ENCODE results near the gene CPXM1.
"Not testable (repeated sequence)": the region's sequence is repeated elsewhere in the genome, so short reads cannot be mapped to it uniquely, and the experiment has no call there.

CPXM1 gene

GRCh38 chr20:2820896-2821869 is 20.8 kb upstream of the CPXM1 start:
- DNase-seq (ENCODE audit: low read depth in 3 of 3) = no peak

DNA sequence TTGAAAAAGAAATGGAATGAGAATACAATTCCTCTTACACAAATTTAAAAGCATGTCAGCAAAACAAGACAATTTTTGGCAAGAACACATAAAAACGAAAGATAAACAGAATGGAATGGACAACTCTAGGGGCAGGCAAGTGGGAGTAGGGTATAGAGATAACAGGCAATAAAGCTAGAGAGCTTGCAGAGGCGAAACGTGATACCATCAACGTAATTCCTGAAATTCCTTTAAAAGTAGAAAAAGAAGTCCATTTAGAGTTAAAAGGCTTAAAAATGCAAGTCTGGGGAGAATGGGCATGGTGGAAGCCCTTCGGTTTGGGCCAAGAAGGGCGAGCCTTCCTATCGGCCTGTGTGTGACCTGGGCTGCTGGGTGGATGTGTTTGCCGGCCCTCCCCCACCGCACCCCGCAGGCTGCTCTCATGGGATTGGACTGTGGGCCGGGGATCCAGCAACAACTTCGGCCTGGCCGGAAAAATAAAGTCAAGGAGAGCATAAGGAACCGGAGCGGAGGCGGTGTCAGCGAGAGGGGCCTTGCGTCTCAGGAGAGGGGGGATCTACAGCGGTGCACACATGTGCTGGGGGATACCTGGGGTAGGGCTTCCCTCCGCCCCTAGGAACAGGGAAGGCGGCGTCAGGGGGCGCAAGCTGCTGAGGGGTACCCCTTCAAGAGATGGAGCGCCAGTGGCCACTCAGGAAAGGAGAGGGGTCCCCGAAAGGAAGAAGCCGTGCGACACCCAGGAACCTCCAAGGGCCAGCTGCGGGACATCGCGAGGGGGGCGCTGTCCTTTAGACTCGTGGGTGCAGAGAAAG is 19.9 kb upstream of the CPXM1 start:
- DNase-seq (ENCODE audit: low read depth in 3 of 3) = no peak

- no peak for DNase-seq (ENCODE audit: low read depth in 3 of 3)
These were observed 17.6 kb upstream of the CPXM1 start for GRCh38 chr20:2817891-2818595.

GRCh38 chr20:2817341-2817726 is 16.9 kb upstream of the CPXM1 start:
- no peak for DNase-seq (ENCODE audit: low read depth in 3 of 3)

- DNase-seq (ENCODE audit: low read depth in 3 of 3) = no peak
These were observed 16.3 kb upstream of the CPXM1 start for GRCh38 chr20:2816583-2817340.

DNA sequence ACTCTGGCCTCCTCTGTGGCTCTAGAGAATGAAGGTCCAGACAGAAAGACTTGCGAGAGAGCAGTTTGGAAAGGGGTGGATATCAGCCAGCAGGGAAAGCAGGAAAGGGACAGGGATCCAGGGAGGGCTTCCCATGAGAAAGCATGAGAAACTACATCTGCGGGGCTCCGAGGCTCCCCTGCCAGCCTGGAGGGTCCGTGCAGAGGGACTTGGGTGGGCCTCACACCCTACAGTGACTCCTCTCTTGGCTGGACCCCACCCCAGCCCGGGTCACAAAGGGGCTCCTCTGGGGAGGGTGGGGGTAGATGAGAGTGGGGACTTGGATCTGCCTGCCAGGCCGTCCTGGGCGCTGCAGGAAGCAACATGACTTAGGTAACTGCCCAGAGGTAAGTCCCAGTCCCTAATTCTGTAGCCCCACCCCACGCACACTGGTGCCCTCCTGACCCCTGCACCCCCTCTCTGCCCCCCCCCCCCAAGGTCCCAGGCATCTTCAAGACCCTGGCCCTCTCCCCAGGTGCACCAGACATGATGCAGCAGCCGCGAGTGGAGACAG is 15.7 kb upstream of the CPXM1 start, which contains the start of gene TMEM239:
TMEM239 (plus strand) TSS at position 335 of the 553 bp plus-strand sequence; CDS start at position 526, 191 bp downstream.
- no peak for DNase-seq (ENCODE audit: low read depth in 3 of 3)

GRCh38 chr20:2815242-2815900 is 14.9 kb upstream of the CPXM1 start:
- no peak for DNase-seq (ENCODE audit: low read depth in 3 of 3)

DNA sequence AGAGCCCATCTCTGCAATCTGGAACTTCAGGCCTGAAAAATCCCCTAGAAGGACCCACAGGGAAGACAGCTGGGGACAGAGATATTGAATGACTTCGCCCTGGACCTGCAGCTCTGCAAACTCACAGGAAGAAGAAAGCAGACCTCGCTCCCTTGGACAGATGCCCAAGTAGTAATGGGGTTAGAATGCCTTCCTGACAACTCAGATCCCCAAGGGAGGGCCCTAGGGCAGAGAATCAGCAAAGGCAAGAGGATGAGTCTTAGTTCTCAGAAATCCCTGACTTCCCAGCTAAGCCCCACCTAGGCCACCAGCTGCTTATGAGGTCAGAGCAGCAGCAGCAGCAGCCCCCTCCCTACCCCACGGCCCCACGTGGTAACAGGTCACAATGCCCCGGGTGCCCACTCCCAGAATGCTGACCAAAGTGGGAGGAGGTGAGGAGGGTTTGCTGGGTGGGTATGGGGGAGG is 14.2 kb upstream of the CPXM1 start, which contains the start of gene C20orf141:
C20orf141 (plus strand) TSS at position 401 of the 465 bp plus-strand sequence. CDS start 198 bp downstream, outside the sequence.
- no peak for DNase-seq (ENCODE audit: low read depth in 3 of 3)

DNA sequence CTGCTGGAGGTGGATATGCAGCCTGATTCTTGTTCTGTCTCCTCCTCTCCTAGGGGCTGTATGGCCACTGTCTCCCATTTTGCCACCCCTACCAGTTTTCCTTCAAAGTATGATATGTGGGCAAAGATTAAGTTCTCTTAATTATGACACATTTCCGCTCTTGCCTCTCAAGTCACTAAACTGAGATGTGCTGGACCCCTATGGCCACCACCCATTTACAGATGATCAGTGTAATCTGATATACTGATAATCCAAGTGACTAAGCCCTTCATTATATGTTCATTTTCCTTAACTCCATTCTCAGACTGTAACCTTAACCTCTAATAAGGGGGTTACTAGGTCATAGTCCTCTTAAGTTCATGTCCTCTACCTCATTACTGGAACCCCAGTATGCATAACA is 13.6 kb upstream of the CPXM1 start:
- DNase-seq (ENCODE audit: low read depth in 3 of 3) = no peak

DNA sequence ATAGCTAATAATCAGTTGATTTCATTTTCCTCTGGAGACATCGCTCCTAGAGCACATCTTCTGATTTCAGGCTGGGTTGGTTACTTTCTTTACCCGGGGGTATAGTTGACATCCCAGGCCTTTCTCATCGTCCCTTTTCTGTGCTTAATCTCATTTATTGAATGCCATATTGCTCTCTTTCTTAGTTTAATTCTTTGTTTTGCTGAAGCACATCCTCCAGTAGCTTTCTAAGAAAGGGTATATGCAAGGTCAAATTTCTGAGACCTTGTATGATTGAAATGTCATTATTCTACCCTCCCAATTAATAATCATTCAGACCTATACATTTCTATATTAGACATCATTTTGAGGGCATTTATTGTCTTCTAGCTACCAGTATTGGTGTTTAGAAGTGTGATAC is 11.8 kb upstream of the CPXM1 start:
- DNase-seq (ENCODE audit: low read depth in 3 of 3) = no peak

GRCh38 chr20:2809690-2810089 is 9.3 kb upstream of the CPXM1 start:
- no peak for DNase-seq (ENCODE audit: low read depth in 3 of 3)

DNA sequence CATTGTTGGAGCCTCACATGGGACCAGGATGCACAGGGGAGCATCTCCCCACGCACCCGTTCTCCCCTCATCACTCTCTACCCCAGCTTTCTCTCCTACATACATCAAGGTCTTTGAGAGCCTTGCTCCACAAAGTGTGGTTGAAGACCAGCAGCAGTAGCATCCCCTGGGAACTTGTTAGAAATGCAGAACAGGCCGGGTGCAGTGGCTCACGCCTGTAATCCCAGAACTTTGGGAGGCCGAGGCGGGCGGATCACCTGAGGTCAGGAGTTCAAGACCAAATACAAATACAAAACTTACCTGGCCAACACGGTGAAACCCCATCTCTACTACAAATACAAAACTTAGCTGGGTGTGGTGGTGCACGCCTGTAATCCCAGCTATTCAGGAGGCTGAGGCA is 7.5 kb upstream of the CPXM1 start:
- DNase-seq (ENCODE audit: low read depth in 3 of 3) = not testable (repeated sequence)

DNA sequence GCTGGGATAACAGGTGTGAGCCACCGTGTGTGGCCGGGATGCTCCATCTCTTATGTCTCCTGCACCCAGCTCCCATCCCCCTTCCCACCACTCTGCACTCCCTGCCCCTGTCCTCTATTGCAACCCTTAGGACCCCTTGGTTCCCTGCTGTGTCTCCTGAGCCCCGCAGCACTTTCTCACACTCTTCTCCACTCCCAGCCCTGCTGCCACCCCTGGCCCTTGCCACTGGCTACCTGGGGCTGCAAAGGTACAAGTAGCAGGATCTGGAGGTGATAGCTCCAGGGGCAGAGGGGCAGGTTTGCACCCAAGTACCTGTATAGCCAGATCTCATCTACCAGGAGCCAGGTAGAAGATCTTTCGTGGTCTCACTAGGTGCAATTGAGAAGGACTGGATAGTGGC is 6.6 kb upstream of the CPXM1 start:
- DNase-seq (ENCODE audit: low read depth in 3 of 3) = no peak

DNA sequence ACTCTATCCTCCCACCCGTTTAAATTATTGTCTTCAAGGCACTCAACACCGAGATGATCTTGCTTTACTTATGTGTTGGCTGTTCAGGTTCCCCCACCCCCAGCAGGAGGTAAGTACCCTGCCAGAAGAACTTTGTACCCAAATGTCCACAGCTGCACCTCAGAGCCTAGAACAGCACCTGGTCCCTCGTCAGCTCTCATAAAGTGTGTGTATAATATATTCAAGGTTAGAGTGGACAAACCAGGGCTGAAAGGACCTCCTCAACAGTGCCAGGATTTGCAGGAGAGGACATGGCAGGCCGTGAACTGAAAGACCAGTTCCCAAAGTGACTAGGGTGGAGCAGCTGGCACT is 5.9 kb upstream of the CPXM1 start:
- no peak for DNase-seq (ENCODE audit: low read depth in 3 of 3)

- DNase-seq (ENCODE audit: low read depth in 3 of 3) = no peak
These were observed 5.4 kb upstream of the CPXM1 start for GRCh38 chr20:2805689-2806350.

- DNase-seq (ENCODE audit: low read depth in 3 of 3) = no peak
These were observed 4.6 kb upstream of the CPXM1 start for GRCh38 chr20:2804852-2805688.

DNA sequence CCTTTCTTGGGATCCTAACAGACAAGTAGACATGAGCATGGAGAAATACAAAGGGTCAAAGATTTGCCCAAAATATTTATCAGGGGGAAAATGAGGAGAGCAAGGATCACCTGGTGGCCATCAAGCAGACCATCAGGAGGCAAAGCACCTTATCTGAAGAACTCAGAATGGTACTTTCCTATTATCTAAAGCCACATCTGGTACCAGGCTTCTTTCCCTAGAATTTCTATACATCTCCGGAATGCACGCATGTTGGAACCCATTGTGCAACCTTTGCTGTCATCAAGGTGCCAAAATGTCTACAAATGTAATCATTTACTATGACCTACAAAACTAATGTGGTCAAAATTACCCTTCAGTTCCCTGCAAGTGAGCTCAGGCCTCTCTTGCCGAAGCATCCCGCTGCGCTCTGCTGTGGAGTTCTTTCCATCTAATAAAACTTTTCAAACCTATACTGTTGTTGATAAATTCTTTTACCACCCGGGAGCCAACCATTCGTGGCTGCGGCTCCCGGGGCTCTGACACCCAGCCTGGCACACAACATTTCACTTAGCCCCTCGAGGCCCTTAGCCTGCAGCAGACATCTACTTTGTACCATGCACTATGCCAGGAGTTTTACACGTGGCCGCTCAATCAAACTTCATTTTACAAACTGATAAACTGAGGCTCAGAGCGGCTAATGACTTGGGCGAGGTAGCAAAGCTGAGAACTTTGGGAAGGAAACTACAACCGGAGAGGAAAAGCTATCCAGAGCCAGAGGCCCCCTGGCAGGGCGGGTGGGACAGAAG is 3.8 kb upstream of the CPXM1 start:
- no peak for DNase-seq (ENCODE audit: low read depth in 3 of 3)

- DNase-seq (ENCODE audit: low read depth in 3 of 3) = no peak
These were observed 880 bp upstream of the CPXM1 start for GRCh38 chr20:2801286-2801728.
